Neuronal stem cell (in vitro differentiated cells): ENCODE data around the gene TDRD9.

Experiments used
- DNase-seq: peaks from one replicate; pipeline ENCODE4 v3.0.0-alpha.2; 2013; ENCODE audit warnings: low spot score
- H2AFZ ChIP-seq: one replicate; pipeline ENCODE4 v1.6.1; 2013; ENCODE audit warnings: mild to moderate bottlenecking, low read length, inconsistent platforms
- H2AK5ac ChIP-seq: 2 replicates; pipeline ENCODE4 v1.6.1; 2013; ENCODE audit warnings: low read depth, mild to moderate bottlenecking, inconsistent platforms, low read length, moderate library complexity, mixed read lengths
- H2BK120ac ChIP-seq: 2 replicates; pipeline ENCODE4 v1.6.1; 2013; ENCODE audit warnings: low read depth, mild to moderate bottlenecking, inconsistent platforms, low read length, moderate library complexity, mixed read lengths
- H2BK12ac ChIP-seq: one replicate; pipeline ENCODE4 v1.6.1; 2013; ENCODE audit warnings: low read length, inconsistent platforms
- H2BK15ac ChIP-seq: 2 replicates; pipeline ENCODE4 v1.6.1; 2013; ENCODE audit warnings: mild to moderate bottlenecking, low read length, inconsistent platforms, mixed read lengths
- H2BK5ac ChIP-seq: one replicate; pipeline ENCODE4 v1.6.1; 2013; ENCODE audit warnings: inconsistent platforms, mild to moderate bottlenecking, low read length, moderate library complexity
- H3K14ac ChIP-seq: one replicate; pipeline ENCODE4 v1.6.1; 2013; ENCODE audit warnings: low read length, inconsistent platforms
- H3K18ac ChIP-seq: 2 replicates; pipeline ENCODE4 v1.6.1; 2013; ENCODE audit warnings: low read length, inconsistent platforms
- H3K23ac ChIP-seq: 2 replicates; pipeline ENCODE4 v1.6.1; 2013; ENCODE audit warnings: low read depth, mild to moderate bottlenecking, mixed read lengths, low read length, inconsistent platforms; ENCODE audit not compliant: poor library complexity
- H3K27ac ChIP-seq: replicated peaks from 3 replicates; pipeline ENCODE4 v1.5.1; 2013; ENCODE audit warnings: low read length, inconsistent platforms
- H3K27me3 ChIP-seq, 3 experiments: 2 replicates each; pipeline ENCODE4 v1.6.1; 2013; ENCODE audit warnings: low read length in 3 of 3, mild to moderate bottlenecking in 2 of 3, inconsistent platforms in 1 of 3, low read depth in 1 of 3, mixed read lengths in 1 of 3, moderate library complexity in 1 of 3; ENCODE audit not compliant: control insufficient read depth in 3 of 3, insufficient read depth in 3 of 3
- H3K36me3 ChIP-seq, 2 donors: replicated peaks in 1 of 2; 2 replicates each; pipeline ENCODE4 v1.6.1; 2013; ENCODE audit warnings: low read length in 2 of 2; ENCODE audit not compliant: control insufficient read depth in 2 of 2, insufficient read depth in 2 of 2
- H3K4ac ChIP-seq: 2 replicates; pipeline ENCODE4 v1.6.1; 2013; ENCODE audit warnings: inconsistent platforms, mild to moderate bottlenecking, low read length, moderate library complexity
- H3K4me1 ChIP-seq, 2 donors: 1 replicate in 1 of 2; 2 replicates in 1 of 2; pipeline ENCODE4 v1.6.1; 2013; ENCODE audit warnings: low read length in 2 of 2, low read depth in 1 of 2; ENCODE audit not compliant: control insufficient read depth in 2 of 2, insufficient read depth in 1 of 2
- H3K4me2 ChIP-seq: one replicate; pipeline ENCODE4 v1.6.1; 2013; ENCODE audit warnings: mild to moderate bottlenecking, low read length, inconsistent platforms; ENCODE audit not compliant: insufficient read depth, poor library complexity, severe bottlenecking
- H3K4me3 ChIP-seq, 2 donors: 2 replicates each; pipeline ENCODE4 v1.5.1; 2013; ENCODE audit warnings: low read length in 2 of 2, mild to moderate bottlenecking in 2 of 2, inconsistent platforms in 1 of 2, moderate library complexity in 1 of 2
- H3K79me1 ChIP-seq: one replicate; pipeline ENCODE4 v1.6.1; 2013; ENCODE audit warnings: low read depth, mild to moderate bottlenecking, inconsistent platforms, low read length, moderate library complexity
- H3K9ac ChIP-seq: one replicate; pipeline ENCODE4 v1.6.1; 2013; ENCODE audit warnings: mild to moderate bottlenecking, low read depth, low read length, inconsistent platforms; ENCODE audit not compliant: poor library complexity
- H3K9me3 ChIP-seq, 2 donors: replicated peaks in 1 of 2; 2 replicates each; pipeline versions ENCODE3 to v1.6.1; 2013; ENCODE audit warnings: low read length in 2 of 2, mild to moderate bottlenecking in 2 of 2, inconsistent platforms in 1 of 2, low read depth in 1 of 2, mixed read lengths in 1 of 2, moderate library complexity in 1 of 2; ENCODE audit not compliant: control insufficient read depth in 2 of 2, insufficient read depth in 1 of 2
- H4K8ac ChIP-seq: one replicate; pipeline ENCODE4 v1.6.1; 2013; ENCODE audit warnings: low read depth, mild to moderate bottlenecking, inconsistent platforms, low read length, moderate library complexity
- H4K91ac ChIP-seq: one replicate; pipeline ENCODE4 v1.6.1; 2013; ENCODE audit warnings: low read length, low read depth, mild to moderate bottlenecking, inconsistent platforms; ENCODE audit not compliant: poor library complexity
- WGBS, 2 donors: extraction: QIAGEN DNeasy Blood & Tissue Kit; methylation state at CpG; one replicate each; pipeline ENCODE4 v1.1.7; 2013; ENCODE audit warnings: missing lambda C conversion rate in 2 of 2, mixed read lengths in 1 of 2; ENCODE audit not compliant: insufficient read length in 2 of 2, insufficient replicate concordance in 1 of 2; ENCODE audit errors: extremely low coverage in 2 of 2; 5-methylcytosine and 5-hydroxymethylcytosine counted together

Gene TDRD9

DNA sequence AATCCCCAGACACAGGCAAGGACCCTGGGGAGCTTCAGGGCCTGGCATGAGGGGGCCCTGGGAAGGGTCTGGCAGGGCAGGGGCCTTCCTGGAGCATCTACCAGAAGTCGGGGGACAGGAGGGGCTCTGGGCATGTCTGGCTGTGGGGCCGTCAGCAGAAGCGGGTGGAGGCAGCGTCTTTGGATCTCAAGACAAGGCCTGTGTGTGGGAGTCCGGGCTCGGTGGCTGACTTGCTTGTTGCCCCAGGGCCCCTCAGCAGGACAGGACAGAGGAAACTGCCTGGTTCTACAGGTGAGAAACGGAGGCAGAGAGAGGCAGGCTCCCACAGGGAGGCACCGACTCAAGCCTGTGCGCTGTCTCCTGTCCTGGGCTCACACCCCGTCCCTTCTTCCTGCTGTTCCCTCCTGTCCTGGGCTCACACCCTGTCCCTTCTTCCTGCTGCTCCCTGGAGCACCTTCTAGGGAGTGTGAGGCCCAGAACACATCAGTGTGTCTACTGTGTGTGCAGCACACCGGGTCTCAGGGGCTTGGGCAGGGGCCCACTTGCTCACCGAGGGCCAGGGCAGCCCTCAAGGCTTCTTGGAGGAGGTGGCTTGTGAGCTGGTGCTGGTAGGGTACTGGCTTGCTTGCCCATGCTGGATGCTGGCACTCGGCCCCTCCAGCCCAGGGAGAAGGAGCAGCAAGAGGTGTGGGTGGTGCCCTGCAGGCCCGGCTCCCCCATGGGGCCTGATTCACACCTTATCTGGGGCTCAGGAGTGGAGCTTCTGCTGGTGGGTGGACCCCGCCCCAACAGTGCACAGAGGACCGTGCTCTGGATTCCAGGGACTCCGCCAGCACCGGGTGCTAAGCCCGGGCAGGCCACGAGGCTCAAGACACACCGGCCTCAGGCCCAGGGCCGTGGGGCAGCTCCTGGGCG lies 172.2 kb downstream of the TDRD9 start:
- Histone ChIP-seq H3K18ac (peak overlapping the region; percentile 35), H3K23ac (no peak overlapping the region), H3K4ac (no peak overlapping the region), H3K14ac (peak overlapping the region; percentile 89), H3K4me1 (peaks cover 0 to 3% of the 10 kb centered on the region in 2 donors), H2BK120ac (peak overlapping the region; percentile 55), H3K36me3 (no peaks in the 10 kb centered on the region), H3K4me3 (no peak overlapping the region), H2AFZ (no peak overlapping the region), H2BK15ac (peak overlapping the region; percentile 69), H3K27ac (no peak overlapping the region), H3K27me3 (peaks cover 0 to 57% (median 0%) of the 10 kb centered on the region in 3 experiments), H2BK5ac (peak overlapping the region; percentile 8), H3K4me2 (no peak overlapping the region), H2BK12ac (peak overlapping the region; percentile 22), H4K91ac (no peak overlapping the region), H3K9me3 (no peaks in the 10 kb centered on the region), H3K79me1 (peaks cover 5% of the 10 kb centered on the region), H2AK5ac (peak overlapping the region; percentile 96), H4K8ac (peak overlapping the region; percentile 72), H3K9ac (no peak overlapping the region)
- no peak for DNase-seq
- no CpG with 5 or more reads among the region's 23 CpGs for WGBS, 2 donors

DNA sequence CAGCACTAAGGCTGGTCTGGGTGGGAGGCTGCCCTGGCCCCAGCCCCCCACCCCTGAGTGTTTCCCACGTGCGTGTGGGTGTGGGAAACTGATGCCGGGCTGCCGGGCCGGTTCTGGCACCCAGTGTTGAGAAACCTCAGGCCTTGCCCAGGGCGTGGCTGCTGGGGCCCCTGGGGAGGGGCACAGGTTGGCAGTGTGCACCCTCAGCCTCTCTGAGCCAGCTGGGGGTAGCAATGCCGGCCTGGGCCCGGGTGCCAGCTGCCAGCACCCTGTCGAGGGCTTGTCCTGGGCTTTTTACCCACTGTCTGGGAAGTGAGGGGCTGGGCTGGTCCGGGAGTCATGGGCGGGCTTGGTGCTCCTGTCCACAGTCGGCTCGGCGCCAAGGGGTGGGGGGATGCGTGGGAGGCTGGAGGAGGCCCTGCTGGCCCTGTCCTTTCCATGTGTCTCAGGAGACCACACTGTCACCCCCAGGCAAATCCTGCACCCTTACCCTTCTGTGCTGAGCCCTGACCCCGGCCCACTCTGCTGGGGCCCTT lies 172.9 kb downstream of the TDRD9 start:
- H3K18ac ChIP-seq = no peak overlapping the region
- H3K4me1 ChIP-seq = peaks cover 0 to 3% of the 10 kb centered on the region in 2 donors
- no peak overlapping the region for H3K23ac ChIP-seq
- no peak overlapping the region for H2AFZ ChIP-seq
- H3K36me3 ChIP-seq = no peaks in the 10 kb centered on the region
- peak overlapping the region; percentile 96 for H2AK5ac ChIP-seq
- H3K27me3 ChIP-seq = peaks cover 0 to 54% (median 0%) of the 10 kb centered on the region in 3 experiments
- no peak for DNase-seq
- H3K4me3 ChIP-seq = no peak overlapping the region
- H2BK5ac ChIP-seq = peak overlapping the region; percentile 8
- peak overlapping the region; percentile 69 for H2BK15ac ChIP-seq
- no peak overlapping the region for H2BK12ac ChIP-seq
- WGBS, 2 donors = no CpG with 5 or more reads among the region's 16 CpGs
- no peak overlapping the region for H3K9ac ChIP-seq
- H3K79me1 ChIP-seq = peaks cover 2% of the 10 kb centered on the region
- H3K4ac ChIP-seq = no peak overlapping the region
- H3K9me3 ChIP-seq = no peaks in the 10 kb centered on the region
- no peak overlapping the region for H3K14ac ChIP-seq
- H3K4me2 ChIP-seq = no peak overlapping the region
- peak overlapping the region; percentile 55 for H2BK120ac ChIP-seq
- no peak overlapping the region for H4K91ac ChIP-seq
- no peak overlapping the region for H4K8ac ChIP-seq
- H3K27ac ChIP-seq = no peak overlapping the region

DNA sequence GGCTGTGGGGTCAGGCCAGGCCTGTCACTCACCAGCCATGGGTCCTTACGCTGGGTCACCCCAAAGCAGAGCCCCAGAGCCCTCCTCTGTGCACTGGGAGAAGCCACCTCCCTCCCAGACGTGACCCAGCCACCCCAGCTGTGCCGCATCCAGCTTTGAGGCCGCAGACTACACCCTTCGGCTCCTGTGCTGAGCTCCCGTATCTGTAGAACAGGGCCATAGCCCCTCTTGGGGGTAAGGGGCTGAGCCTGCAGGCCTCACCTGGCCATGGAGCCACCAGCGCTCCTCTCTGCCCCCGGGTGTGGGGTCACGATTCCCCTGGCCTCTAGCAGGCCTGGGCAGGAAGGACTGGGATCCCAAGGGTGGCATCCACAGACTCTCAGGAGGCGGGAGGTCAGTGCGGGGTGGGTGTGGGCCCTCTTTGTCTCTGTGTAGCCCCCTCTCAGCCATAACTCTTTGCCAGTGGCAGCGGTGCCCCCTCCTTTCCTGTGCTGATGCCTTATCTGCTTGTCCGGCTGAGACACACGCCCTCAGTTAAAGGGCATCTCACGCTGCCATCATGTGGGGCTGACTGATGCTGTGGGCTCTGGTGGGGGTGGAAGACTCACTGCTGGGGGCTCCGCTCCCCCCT lies 173.5 kb downstream of the TDRD9 start:
- Histone ChIP-seq H3K4me2 (no peak overlapping the region), H3K27me3 (peaks cover 0 to 54% (median 0%) of the 10 kb centered on the region in 3 experiments), H2AFZ (no peak overlapping the region), H3K27ac (no peak overlapping the region), H3K14ac (no peak overlapping the region), H2BK5ac (no peak overlapping the region), H2BK12ac (no peak overlapping the region), H4K91ac (no peak overlapping the region), H3K36me3 (no peaks in the 10 kb centered on the region), H3K4me3 (no peak overlapping the region), H3K9ac (no peak overlapping the region), H3K18ac (peak overlapping the region; percentile 56), H3K9me3 (no peaks in the 10 kb centered on the region), H3K23ac (no peak overlapping the region), H3K4me1 (peaks cover 0 to 3% of the 10 kb centered on the region in 2 donors), H2BK120ac (no peak overlapping the region), H2BK15ac (no peak overlapping the region), H3K79me1 (peaks cover 2% of the 10 kb centered on the region), H3K4ac (no peak overlapping the region), H2AK5ac (peak overlapping the region; percentile 60), H4K8ac (no peak overlapping the region)
- WGBS, 2 donors = no CpG with 5 or more reads among the region's 16 CpGs
- DNase-seq = no peak
